K562 (cell line): ENCODE measurements around the gene PITPNM3. TPM values are rescaled to one million over a fixed set of nuclear protein-coding genes. Genes with fewer than 3 reads are reported as not detected.

ENCODE experiments used
- ATAC-seq: fragments of 200-7000 bp; cut with Tn5 transposase; 3 replicates; pipeline ENCODE4 v1.9.1; 2020; ENCODE audit warnings: moderate library complexity
- BruUV-seq: library from RNA; stranded (reverse); fragments of 400-500 nt; replicated peaks from 2 replicates; lab custom pipeline; 2021; lab: Mats Ljungman, UMichigan
- CTCF ChIA-PET: fragments of 300-600 bp; formaldehyde crosslinking; extraction: SDS; loops from one replicate; lab custom pipeline; 2021; ENCODE audit warnings: low intra/inter-chr PET ratio; lab: Yijun Ruan, JAX
- POLR2A ChIA-PET: fragments of 300-600, 350-650 bp; sonication (Branson Sonifier 250); formaldehyde crosslinking; extraction: SDS; loops from one replicate; lab custom pipeline; 2021; ENCODE audit warnings: antibody characterized with exemption, inconsistent platforms; lab: Yijun Ruan, JAX
- DNase-seq, 4 experiments: peaks; one replicate each; pipeline versions ENCODE4 v3.0.0 to v3.0.0-alpha.2; 2011 to 2018; ENCODE audit warnings: low spot score in 3 of 4, mixed read lengths in 3 of 4; ENCODE audit errors: extremely low read depth in 1 of 4
- FAIRE-seq: peaks from 2 replicates; lab custom pipeline; 2011; peaks lifted over from hg19 to GRCh38; lab: Jason Lieb, UNC
- H2AFZ ChIP-seq: 2 replicates; pipeline ENCODE4 v1.6.0; 2011; ENCODE audit warnings: low read depth, low read length, control low read depth, inconsistent platforms
- H3K27ac ChIP-seq: fragments of 200-600 bp; 3 replicates; pipeline ENCODE4 v1.8.0; 2011; ENCODE audit warnings: low read depth, mild to moderate bottlenecking, control low read depth, inconsistent platforms, low read length, moderate library complexity, mixed read lengths; ENCODE audit errors: extremely low read depth
- H3K27me3 ChIP-seq, 2 experiments: fragments of 300-600 bp in 1 of 2; 2 replicates in 1 of 2; 3 replicates in 1 of 2; pipeline versions ENCODE4 v1.6.0 to v1.8.0; 2011; ENCODE audit warnings: inconsistent platforms in 2 of 2, low read length in 2 of 2, mild to moderate bottlenecking in 1 of 2, mixed read lengths in 1 of 2, moderate library complexity in 1 of 2; ENCODE audit not compliant: control insufficient read depth in 2 of 2, insufficient read depth in 2 of 2
- H3K36me3 ChIP-seq: fragments of 300-600 bp; 3 replicates; pipeline ENCODE4 v1.8.0; 2011; ENCODE audit warnings: mild to moderate bottlenecking, low read length, inconsistent platforms; ENCODE audit not compliant: control insufficient read depth, insufficient read depth
- H3K4me1 ChIP-seq, 2 experiments: fragments of 200-600 bp in 1 of 2; replicated peaks in 1 of 2; 2 replicates in 1 of 2; 3 replicates in 1 of 2; pipeline versions ENCODE4 v1.5.1 to v1.8.0; 2011; ENCODE audit warnings: inconsistent platforms in 2 of 2, low read length in 2 of 2, mild to moderate bottlenecking in 1 of 2, mixed read lengths in 1 of 2, moderate library complexity in 1 of 2; ENCODE audit not compliant: control insufficient read depth in 2 of 2, insufficient read depth in 2 of 2
- H3K4me2 ChIP-seq: 2 replicates; pipeline ENCODE4 v1.6.1; 2011; ENCODE audit warnings: low read length, control low read depth, inconsistent platforms, mixed read lengths; ENCODE audit not compliant: insufficient read depth
- H3K4me3 ChIP-seq: fragments of 200-600 bp; sonication (generic), shearing (Covaris generic); 2 replicates; pipeline ENCODE4 v1.5.1; 2016; ENCODE audit warnings: control low read depth, inconsistent platforms
- H3K79me2 ChIP-seq: fragments of 200-600 bp; 3 replicates; pipeline ENCODE4 v1.8.0; 2011; ENCODE audit warnings: low read length, inconsistent platforms; ENCODE audit not compliant: control insufficient read depth, insufficient read depth
- H3K9ac ChIP-seq, 2 experiments: 2 replicates each; pipeline versions ENCODE4 v1.6.0 to v1.6.1; 2011; ENCODE audit warnings: low read depth in 2 of 2, low read length in 2 of 2, control low read depth in 1 of 2, inconsistent platforms in 1 of 2, mild to moderate bottlenecking in 1 of 2, mixed read lengths in 1 of 2; ENCODE audit not compliant: insufficient read depth in 1 of 2
- H3K9me1 ChIP-seq: one replicate; pipeline ENCODE4 v1.6.0; 2011; ENCODE audit warnings: inconsistent platforms, mild to moderate bottlenecking, low read length, moderate library complexity; ENCODE audit not compliant: control insufficient read depth, insufficient read depth
- H3K9me3 ChIP-seq: replicated peaks from 2 replicates; pipeline ENCODE4 v1.5.1; 2011; ENCODE audit warnings: low read depth, low read length, inconsistent platforms; ENCODE audit not compliant: control insufficient read depth, insufficient read depth
- H4K20me1 ChIP-seq: replicated peaks from 2 replicates; pipeline ENCODE4 v1.6.1; 2011; ENCODE audit warnings: low read length, inconsistent platforms, mixed read lengths; ENCODE audit not compliant: control insufficient read depth, insufficient read depth
- ESRRB ChIP-seq: fragments of 250-450 bp; sonication (Bioruptor Pico); IDR thresholded peaks from 2 replicates; pipeline ENCODE4 v1.5.0; 2020; ENCODE audit warnings: mild to moderate bottlenecking, moderate library complexity, borderline replicate concordance
- JUNB ChIP-seq: fragments of 450-650 bp; formaldehyde crosslinking; conservative IDR thresholded peaks from 2 replicates; pipeline ENCODE4 v1.4.0; 2020; ENCODE audit warnings: mild to moderate bottlenecking
- LEF1 ChIP-seq: fragments of 450-650 bp; IDR thresholded peaks from 2 replicates; pipeline ENCODE4 v1.6.1; 2016; ENCODE audit warnings: mild to moderate bottlenecking
- NFRKB ChIP-seq: fragments of 450-650 bp; IDR thresholded peaks from 2 replicates; pipeline ENCODE4 v1.6.1; 2016; ENCODE audit warnings: low read depth
- PHB ChIP-seq: fragments of 250-450 bp; sonication (Bioruptor Pico); IDR thresholded peaks from 2 replicates; pipeline ENCODE4 v1.5.0; 2021
- SNIP1 ChIP-seq: fragments of 450-650 bp; IDR thresholded peaks from 2 replicates; pipeline ENCODE4 v1.7.1; 2017; ENCODE audit warnings: low read depth, mild to moderate bottlenecking
- SP2 ChIP-seq: IDR thresholded peaks from 2 replicates; pipeline ENCODE4 v1.6.1; 2011; ENCODE audit warnings: mild to moderate bottlenecking, low read depth, low read length, moderate library complexity; ENCODE audit not compliant: poor library complexity, severe bottlenecking; ENCODE audit errors: extremely low read depth
- SREBF1 ChIP-seq: fragments of 150-350 bp; IDR thresholded peaks from 2 replicates; pipeline ENCODE4 v1.6.1; 2014; ENCODE audit warnings: antibody characterized with exemption, low read depth, low read length, borderline replicate concordance
- TCF7L2 ChIP-seq: fragments of 150-350 bp; IDR thresholded peaks from 2 replicates; pipeline ENCODE4 v1.6.1; 2016; ENCODE audit warnings: low read depth, mild to moderate bottlenecking, low read length, moderate library complexity
- TGIF2 ChIP-seq: sonication (generic); formaldehyde crosslinking; IDR thresholded peaks from 2 replicates; pipeline ENCODE4 v1.8.1; 2022; ENCODE audit warnings: mild to moderate bottlenecking, missing genetic modification reagents, moderate library complexity
- ZNF274 ChIP-seq: IDR thresholded peaks from 2 replicates; pipeline ENCODE4 v1.6.1; 2011; ENCODE audit warnings: low read depth, mild to moderate bottlenecking, low read length, moderate library complexity, borderline replicate concordance
- ZNF551 ChIP-seq: fragments of 250-450 bp; sonication (Bioruptor Pico); IDR thresholded peaks from 2 replicates; pipeline ENCODE4 v1.5.0; 2021; ENCODE audit warnings: mild to moderate bottlenecking, moderate library complexity
- WGBS: fragments of 100-300 bp; shearing (Covaris generic); methylation state at CpG from one replicate; pipeline ENCODE4 v1.1.6; 2016; ENCODE audit warnings: low coverage, mixed read lengths; ENCODE audit not compliant: insufficient coverage; ENCODE audit errors: missing lambda C conversion rate; 5-methylcytosine and 5-hydroxymethylcytosine counted together
- in situ Hi-C: fragments of 300-500 bp; cut with MboI; formaldehyde crosslinking; loops from 4 replicates; pipeline ENCODE4 v1.15.0; 2018; ENCODE audit warnings: inconsistent platforms, mixed read lengths
- intact Hi-C: fragments of 100-400 bp; cut with micrococcal nuclease; formaldehyde crosslinking; loops from 2 replicates; pipeline ENCODE4 v1.14.2; 2022
- polyA plus RNA-seq, 8 experiments: library from polyadenylated mRNA; depleted of rRNA in 4 of 8; stranded (reverse) in 5 of 8; unstranded in 3 of 8; fragments of >200 nt; fragmentation: Nextera tagmentation in 2 of 8; fragmentation: Illumina TruSeq in 1 of 8; extraction: Ambion mirVana in 2 of 8; extraction: Trizol in 1 of 8; gene quantifications; 2 replicates each; pipeline versions ENCODE4 v1.2.1 to v1.2.3, GENCODE V29; 2011 to 2014; ENCODE audit warnings: inconsistent platforms in 1 of 8, missing spikeins in 1 of 8
- total RNA-seq, 7 experiments: library from RNA; depleted of rRNA in 6 of 7; stranded (reverse); fragments of >200 nt in 6 of 7; fragmentation: Illumina TruSeq in 2 of 7; extraction: Trizol in 2 of 7; gene quantifications; 2 replicates each; pipeline versions ENCODE4 v1.2.1 to v1.2.3, GENCODE V29; 2011 to 2021; ENCODE audit warnings: low replicate concordance in 1 of 7
- TF ChIP-seq, protein P1 (sequence below): IDR thresholded peaks from 2 replicates; pipeline ENCODE4 v1.6.1; 2016; ENCODE audit warnings: missing genetic modification characterization, missing compliant biosample characterization
- TF ChIP-seq, protein P2 (sequence below): fragments of 450-650 bp; formaldehyde crosslinking; IDR thresholded peaks from 2 replicates; pipeline ENCODE4 v1.4.0; 2022; ENCODE audit warnings: missing genetic modification characterization
- TF ChIP-seq, protein P3 (sequence below): fragments of 250-450 bp; sonication (Bioruptor Pico); IDR thresholded peaks from 2 replicates; pipeline ENCODE4 v1.5.0; 2021; ENCODE audit warnings: mild to moderate bottlenecking, borderline replicate concordance
- TF ChIP-seq, protein P4 (sequence below): fragments of 250-450 bp; sonication (Bioruptor Pico); IDR thresholded peaks from 2 replicates; pipeline ENCODE4 v1.8.0; 2021; ENCODE audit warnings: moderate library complexity, mild to moderate bottlenecking, inconsistent platforms
- TF ChIP-seq, protein P5 (sequence below): fragments of 450-650 bp; IDR thresholded peaks from 2 replicates; pipeline ENCODE4 v1.6.1; 2016; ENCODE audit warnings: borderline replicate concordance

PITPNM3 gene
- total and polyA plus RNA-seq, 9 of the 15 experiments (the other 6 are each of a cell fraction or from before 2014, with no cell fraction given), result 0.14 to 0.38 (median 0.22) TPM; not detected in 2

DNA sequence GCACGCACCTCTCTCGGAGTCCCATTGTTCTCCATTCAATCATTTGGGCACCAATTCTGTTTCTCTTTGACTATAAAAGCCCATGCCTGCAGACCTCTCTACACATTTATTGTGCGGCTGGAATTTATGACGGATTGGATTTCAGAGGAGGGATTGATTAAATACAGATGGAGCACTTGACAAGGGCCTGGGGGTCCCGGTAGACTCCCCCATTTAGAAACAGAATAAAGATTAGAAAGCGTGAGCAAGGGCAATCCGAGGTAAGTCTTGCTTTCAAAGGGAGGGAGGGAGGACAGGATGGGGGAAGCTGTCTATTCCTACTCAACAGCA lies 15.1 kb upstream of the PITPNM3 start:
- no peaks in the 10 kb centered on the region for H3K9me3 ChIP-seq
- H2AFZ ChIP-seq, result no peak overlapping the region
- peaks cover 15 to 18% of the 10 kb centered on the region in 2 experiments for H3K4me1 ChIP-seq
- intact Hi-C loops (no loop called here), in situ Hi-C loops (no loop called here)
- BruUV-seq, result no TSS peak
- no peaks in the 10 kb centered on the region for H3K36me3 ChIP-seq
- POLR2A ChIA-PET, result no interaction called here
- no peak overlapping the region for H3K9ac ChIP-seq
- ATAC-seq, result no peak
- H3K27me3 ChIP-seq, result no peaks in the 10 kb centered on the region
- H3K4me2 ChIP-seq, result no peak overlapping the region
- no peak for DNase-seq
- no peak for FAIRE-seq
- peaks cover 3% of the 10 kb centered on the region for H3K9me1 ChIP-seq
- no peak overlapping the region for H3K27ac ChIP-seq
- 38% methylated on average over 4 of the region's 7 CpGs for WGBS
- CTCF ChIA-PET, result no interaction called here
- no peak overlapping the region for H3K4me3 ChIP-seq
- no peaks in the 10 kb centered on the region for H4K20me1 ChIP-seq
- no peaks in the 10 kb centered on the region for H3K79me2 ChIP-seq
- TF ChIP-seq NFRKB (no peak), SP2 (no peak), PHB (CRISPR knock-in tag) (no peak), SNIP1 (no peak), LEF1 (no peak), TCF7L2 (no peak), JUNB (no peak), SREBF1 (no peak), TGIF2 (CRISPR knock-in tag) (no peak), ESRRB (CRISPR knock-in tag) (no peak), ZNF274 (no peak), ZNF551 (CRISPR knock-in tag) (no peak)
- TF ChIP-seq, protein P1, sequence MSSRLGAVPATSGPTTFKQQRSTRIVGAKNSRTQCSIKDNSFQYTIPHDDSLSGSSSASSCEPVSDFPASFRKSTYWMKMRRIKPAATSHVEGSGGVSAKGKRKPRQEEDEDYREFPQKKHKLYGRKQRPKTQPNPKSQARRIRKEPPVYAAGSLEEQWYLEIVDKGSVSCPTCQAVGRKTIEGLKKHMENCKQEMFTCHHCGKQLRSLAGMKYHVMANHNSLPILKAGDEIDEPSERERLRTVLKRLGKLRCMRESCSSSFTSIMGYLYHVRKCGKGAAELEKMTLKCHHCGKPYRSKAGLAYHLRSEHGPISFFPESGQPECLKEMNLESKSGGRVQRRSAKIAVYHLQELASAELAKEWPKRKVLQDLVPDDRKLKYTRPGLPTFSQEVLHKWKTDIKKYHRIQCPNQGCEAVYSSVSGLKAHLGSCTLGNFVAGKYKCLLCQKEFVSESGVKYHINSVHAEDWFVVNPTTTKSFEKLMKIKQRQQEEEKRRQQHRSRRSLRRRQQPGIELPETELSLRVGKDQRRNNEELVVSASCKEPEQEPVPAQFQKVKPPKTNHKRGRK (tag), result no peak
- TF ChIP-seq, protein P2, sequence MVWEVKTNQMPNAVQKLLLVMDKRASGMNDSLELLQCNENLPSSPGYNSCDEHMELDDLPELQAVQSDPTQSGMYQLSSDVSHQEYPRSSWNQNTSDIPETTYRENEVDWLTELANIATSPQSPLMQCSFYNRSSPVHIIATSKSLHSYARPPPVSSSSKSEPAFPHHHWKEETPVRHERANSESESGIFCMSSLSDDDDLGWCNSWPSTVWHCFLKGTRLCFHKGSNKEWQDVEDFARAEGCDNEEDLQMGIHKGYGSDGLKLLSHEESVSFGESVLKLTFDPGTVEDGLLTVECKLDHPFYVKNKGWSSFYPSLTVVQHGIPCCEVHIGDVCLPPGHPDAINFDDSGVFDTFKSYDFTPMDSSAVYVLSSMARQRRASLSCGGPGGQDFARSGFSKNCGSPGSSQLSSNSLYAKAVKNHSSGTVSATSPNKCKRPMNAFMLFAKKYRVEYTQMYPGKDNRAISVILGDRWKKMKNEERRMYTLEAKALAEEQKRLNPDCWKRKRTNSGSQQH, result no peak
- TF ChIP-seq, protein P3, sequence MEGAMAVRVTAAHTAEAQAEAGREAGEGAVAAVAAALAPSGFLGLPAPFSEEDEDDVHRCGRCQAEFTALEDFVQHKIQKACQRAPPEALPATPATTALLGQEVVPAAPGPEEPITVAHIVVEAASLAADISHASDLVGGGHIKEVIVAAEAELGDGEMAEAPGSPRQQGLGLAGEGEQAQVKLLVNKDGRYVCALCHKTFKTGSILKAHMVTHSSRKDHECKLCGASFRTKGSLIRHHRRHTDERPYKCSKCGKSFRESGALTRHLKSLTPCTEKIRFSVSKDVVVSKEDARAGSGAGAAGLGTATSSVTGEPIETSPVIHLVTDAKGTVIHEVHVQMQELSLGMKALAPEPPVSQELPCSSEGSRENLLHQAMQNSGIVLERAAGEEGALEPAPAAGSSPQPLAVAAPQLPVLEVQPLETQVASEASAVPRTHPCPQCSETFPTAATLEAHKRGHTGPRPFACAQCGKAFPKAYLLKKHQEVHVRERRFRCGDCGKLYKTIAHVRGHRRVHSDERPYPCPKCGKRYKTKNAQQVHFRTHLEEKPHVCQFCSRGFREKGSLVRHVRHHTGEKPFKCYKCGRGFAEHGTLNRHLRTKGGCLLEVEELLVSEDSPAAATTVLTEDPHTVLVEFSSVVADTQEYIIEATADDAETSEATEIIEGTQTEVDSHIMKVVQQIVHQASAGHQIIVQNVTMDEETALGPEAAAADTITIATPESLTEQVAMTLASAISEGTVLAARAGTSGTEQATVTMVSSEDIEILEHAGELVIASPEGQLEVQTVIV (CRISPR knock-in tag), result no peak
- TF ChIP-seq, protein P4, sequence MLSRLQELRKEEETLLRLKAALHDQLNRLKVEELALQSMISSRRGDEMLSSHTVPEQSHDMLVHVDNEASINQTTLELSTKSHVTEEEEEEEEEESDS, result no peak
- TF ChIP-seq, protein P5, sequence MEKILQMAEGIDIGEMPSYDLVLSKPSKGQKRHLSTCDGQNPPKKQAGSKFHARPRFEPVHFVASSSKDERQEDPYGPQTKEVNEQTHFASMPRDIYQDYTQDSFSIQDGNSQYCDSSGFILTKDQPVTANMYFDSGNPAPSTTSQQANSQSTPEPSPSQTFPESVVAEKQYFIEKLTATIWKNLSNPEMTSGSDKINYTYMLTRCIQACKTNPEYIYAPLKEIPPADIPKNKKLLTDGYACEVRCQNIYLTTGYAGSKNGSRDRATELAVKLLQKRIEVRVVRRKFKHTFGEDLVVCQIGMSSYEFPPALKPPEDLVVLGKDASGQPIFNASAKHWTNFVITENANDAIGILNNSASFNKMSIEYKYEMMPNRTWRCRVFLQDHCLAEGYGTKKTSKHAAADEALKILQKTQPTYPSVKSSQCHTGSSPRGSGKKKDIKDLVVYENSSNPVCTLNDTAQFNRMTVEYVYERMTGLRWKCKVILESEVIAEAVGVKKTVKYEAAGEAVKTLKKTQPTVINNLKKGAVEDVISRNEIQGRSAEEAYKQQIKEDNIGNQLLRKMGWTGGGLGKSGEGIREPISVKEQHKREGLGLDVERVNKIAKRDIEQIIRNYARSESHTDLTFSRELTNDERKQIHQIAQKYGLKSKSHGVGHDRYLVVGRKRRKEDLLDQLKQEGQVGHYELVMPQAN, result no peak
